B cell (primary cell): Measurements from ENCODE around the gene RHEBL1. TPM values are rescaled to one million over a fixed set of nuclear protein-coding genes. Genes with fewer than 3 reads are reported as not detected.

ENCODE experiments used
- ATAC-seq: fragments of 200-7000 bp; cut with Tn5 transposase; one replicate; pipeline ENCODE4 v1.10.0; 2021; ENCODE audit warnings: low read depth, mild to moderate bottlenecking, moderate number of reproducible peaks, moderate library complexity
- CTCF ChIA-PET: fragments of 350-600 bp; sonication (Branson Sonifier 250); formaldehyde crosslinking; loops from one replicate; lab custom pipeline; 2021; ENCODE audit warnings: antibody characterized with exemption, inconsistent platforms; lab: Charles Lee
- POLR2A ChIA-PET: fragments of 350-600 bp; sonication (Branson Sonifier 250); formaldehyde crosslinking; loops from one replicate; lab custom pipeline; 2021; ENCODE audit warnings: antibody characterized with exemption; lab: Charles Lee
- DNase-seq: peaks from one replicate; pipeline ENCODE4 v3.0.0; 2013
- H2AFZ ChIP-seq: 2 replicates; pipeline ENCODE4 v1.6.1; 2012; ENCODE audit warnings: mild to moderate bottlenecking, low read depth, low read length; ENCODE audit not compliant: insufficient read depth, poor library complexity, severe bottlenecking
- H3K27ac ChIP-seq, 2 donors: 1 replicate in 1 of 2; 2 replicates in 1 of 2; pipeline ENCODE4 v1.5.1; 2012 to 2013; ENCODE audit warnings: low read length in 2 of 2, mild to moderate bottlenecking in 2 of 2, moderate library complexity in 1 of 2
- H3K27me3 ChIP-seq, 4 experiments: fragments of 200-600 bp in 1 of 4; sonication (generic) in 1 of 4; replicated peaks in 1 of 4; 1 replicate in 2 of 4; 2 replicates in 2 of 4; pipeline versions ENCODE4 v1.6.1 to v1.7.0; 2013 to 2016; ENCODE audit warnings: low read length in 3 of 4, mild to moderate bottlenecking in 2 of 4, mixed read lengths in 1 of 4, moderate library complexity in 1 of 4; ENCODE audit not compliant: insufficient read depth in 4 of 4, control insufficient read depth in 3 of 4; ENCODE audit errors: control extremely low read depth in 1 of 4
- H3K36me3 ChIP-seq, 2 experiments: replicated peaks in 1 of 2; 1 replicate in 1 of 2; 2 replicates in 1 of 2; pipeline versions ENCODE4 v1.6.1 to v1.7.1; 2013; ENCODE audit warnings: low read length in 1 of 2; ENCODE audit not compliant: insufficient read depth in 2 of 2, control insufficient read depth in 1 of 2; ENCODE audit errors: control extremely low read depth in 1 of 2, extremely low read depth in 1 of 2
- H3K4me1 ChIP-seq, 2 donors: fragments of 200-600 bp in 1 of 2; sonication (generic) in 1 of 2; 1 replicate in 1 of 2; 2 replicates in 1 of 2; pipeline versions ENCODE4 v1.5.1 to v1.6.1; 2013 to 2017; ENCODE audit warnings: low read length in 2 of 2; ENCODE audit not compliant: control insufficient read depth in 2 of 2, insufficient read depth in 2 of 2
- H3K4me2 ChIP-seq: replicated peaks from 2 replicates; pipeline ENCODE3; 2012; ENCODE audit warnings: mild to moderate bottlenecking, low read depth, low read length; ENCODE audit not compliant: poor library complexity, severe bottlenecking
- H3K4me3 ChIP-seq, 5 experiments: fragments of 200-600 bp in 1 of 5; sonication (generic) in 1 of 5; 1 replicate in 3 of 5; 2 replicates in 2 of 5; pipeline versions ENCODE4 v1.5.1 to v1.7.0; 2011 to 2016; ENCODE audit warnings: low read length in 4 of 5, mild to moderate bottlenecking in 4 of 5, low read depth in 2 of 5, control low read depth in 1 of 5, moderate library complexity in 1 of 5; ENCODE audit not compliant: insufficient read depth in 1 of 5; ENCODE audit errors: control extremely low read depth in 1 of 5, extremely low read depth in 1 of 5
- H3K79me2 ChIP-seq: fragments of 200-600 bp; sonication (generic); one replicate; pipeline ENCODE4 v1.6.0; 2016; ENCODE audit warnings: low read length; ENCODE audit not compliant: control insufficient read depth, insufficient read depth
- H3K9ac ChIP-seq: fragments of 200-600 bp; sonication (generic); 2 replicates; pipeline ENCODE4 v1.6.1; 2017; ENCODE audit warnings: mild to moderate bottlenecking, low read length, moderate library complexity
- H3K9me3 ChIP-seq, 3 donors: one replicate each; pipeline versions ENCODE4 v1.6.1 to v1.7.1; 2013; ENCODE audit warnings: low read length in 2 of 3; ENCODE audit not compliant: control insufficient read depth in 2 of 3, insufficient read depth in 1 of 3; ENCODE audit errors: control extremely low read depth in 1 of 3
- H4K20me1 ChIP-seq: 2 replicates; pipeline ENCODE4 v1.6.0; 2012; ENCODE audit warnings: mild to moderate bottlenecking, low read length; ENCODE audit not compliant: insufficient read depth, control insufficient read depth, poor library complexity, severe bottlenecking
- H3K27ac Mint-ChIP-seq: one replicate; pipeline ENCODE4 v1.8.0; 2021; ENCODE audit warnings: mixed read lengths
- H3K27me3 Mint-ChIP-seq: one replicate; pipeline ENCODE4 v1.8.0; 2021; ENCODE audit warnings: mixed read lengths
- H3K4me1 Mint-ChIP-seq: one replicate; pipeline ENCODE4 v1.8.0; 2021; ENCODE audit warnings: mixed read lengths
- H3K4me3 Mint-ChIP-seq: one replicate; pipeline ENCODE4 v1.8.0; 2021; ENCODE audit warnings: mixed read lengths
- H3K9me3 Mint-ChIP-seq: one replicate; pipeline ENCODE4 v1.8.0; 2022; ENCODE audit warnings: mixed read lengths; ENCODE audit not compliant: insufficient read depth
- CTCF ChIP-seq: fragments of 200-600 bp; IDR thresholded peaks from one replicate; pipeline ENCODE4 v1.8.0; 2022; ENCODE audit warnings: antibody characterized with exemption, mild to moderate bottlenecking
- EZH2 ChIP-seq: IDR thresholded peaks from 2 replicates; pipeline ENCODE4 v1.6.1; 2012; ENCODE audit warnings: borderline replicate concordance, low read depth, mild to moderate bottlenecking, moderate library complexity, low read length; ENCODE audit not compliant: insufficient read depth, poor library complexity, severe bottlenecking
- WGBS: methylation state at CpG from one replicate; pipeline ENCODE4 v1.1.5; 2013; ENCODE audit warnings: missing lambda C conversion rate; ENCODE audit not compliant: insufficient coverage; 5-methylcytosine and 5-hydroxymethylcytosine counted together
- intact Hi-C: fragments of 100-400 bp; cut with micrococcal nuclease; formaldehyde crosslinking; loops from one replicate; pipeline ENCODE4 v1.10.0; 2022
- polyA plus RNA-seq: library from polyadenylated mRNA; depleted of rRNA; stranded (reverse); fragments of >200 nt; gene quantifications from 2 replicates; pipeline ENCODE4 v1.2.3, GENCODE V29; 2012
- total RNA-seq, 2 donors: library from RNA; stranded (reverse); fragments of 120-200 nt in 1 of 2; gene quantifications; 1 replicate in 1 of 2; 2 replicates in 1 of 2; pipeline versions ENCODE4 v1.2.3 to v1.2.4, GENCODE V29; 2013 to 2022

Gene RHEBL1
- total and polyA plus RNA-seq, 2 donors (not counting 1 experiment from before 2014, with no cell fraction given): 3.0 to 6.1 TPM

GRCh38 chr12:49019120-49019430 is 50.7 kb downstream of the RHEBL1 start:
- H3K36me3 ChIP-seq: peaks cover 0 to 32% of the 10 kb centered on the region in 2 experiments
- H3K9ac ChIP-seq: peak overlapping the region; percentile 91
- Mint-ChIP-seq H3K4me1 (peaks cover 29% of the 10 kb centered on the region), H3K27me3 (no peaks in the 10 kb centered on the region), H3K4me3 (peak overlapping the region; percentile 91), H3K27ac (peak overlapping the region; percentile 98), H3K9me3 (no peaks in the 10 kb centered on the region)
- peaks cover 5% of the 10 kb centered on the region for H4K20me1 ChIP-seq
- H3K27me3 ChIP-seq: no peaks in the 10 kb centered on the region
- H3K79me2 ChIP-seq: peaks cover 43% of the 10 kb centered on the region
- H3K27ac ChIP-seq: peak overlapping the region; percentile 95 to 99
- peak overlapping the region; percentile 67 for H2AFZ ChIP-seq
- ChIA-PET POLR2A (interaction anchor here (0.7 to 1.9 kb wide), 4 partner anchors 9 to 37 kb away, joined by 3 to 19 read pairs (median 4); no protein-coding TSS in a partner anchor), CTCF (interaction anchor here (0.7 to 3.2 kb wide), 10 partner anchors 11 to 166 kb away, joined by 3 to 27 read pairs (median 4); partner anchors contain the start of gene LMBR1L)
- peak overlapping the region; percentile 79 to 88 (median 86) for H3K4me3 ChIP-seq
- H3K4me2 ChIP-seq: peak overlapping the region; percentile 85
- ATAC-seq: peak; percentile 52
- intact Hi-C loops: loop anchor here (2.0 kb wide), 1 partner anchor 348 kb away; the partner anchor contains the start of gene SPATS2
- no peaks in the 10 kb centered on the region for H3K9me3 ChIP-seq
- no peak for TF ChIP-seq CTCF
- peaks cover 18 to 21% of the 10 kb centered on the region in 2 donors for H3K4me1 ChIP-seq
- DNase-seq: no peak
- no CpG with 5 or more reads among the region's 8 CpGs for WGBS

- Histone ChIP-seq H3K36me3 (peaks cover 0 to 27% of the 10 kb centered on the region in 2 experiments), H3K79me2 (peaks cover 45% of the 10 kb centered on the region), H3K9me3 (no peaks in the 10 kb centered on the region), H2AFZ (peak within 1 kb of the TSS; percentile 68), H3K27me3 (no peaks in the 10 kb centered on the region), H4K20me1 (peaks cover 11% of the 10 kb centered on the region), H3K27ac (peak within 1 kb of the TSS; percentile 95 to 99), H3K4me2 (peak within 1 kb of the TSS; percentile 85), H3K9ac (peak within 1 kb of the TSS; percentile 91), H3K4me3 (peak within 1 kb of the TSS; percentile 79 to 88 (median 86)), H3K4me1 (peaks cover 18 to 21% of the 10 kb centered on the region in 2 donors)
- intact Hi-C loops: loop anchor here (1.0 to 2.0 kb wide), 11 partner anchors 21 to 348 kb away; partner anchors contain the start of genes ARF3, DDX23, KMT2D and LMBR1L
- Mint-ChIP-seq H3K4me1 (peaks cover 29% of the 10 kb centered on the region), H3K27ac (peak within 1 kb of the TSS; percentile 98), H3K4me3 (peak within 1 kb of the TSS; percentile 91), H3K27me3 (no peaks in the 10 kb centered on the region), H3K9me3 (no peaks in the 10 kb centered on the region)
- WGBS: 0% methylated on average over 43 of the region's 59 CpGs
- ATAC-seq (peak; percentile 88), DNase-seq (peak; percentile 98)
- CTCF ChIA-PET: interaction anchor here (1.0 to 7.2 kb wide), 9 partner anchors 14 to 165 kb away, joined by 3 to 61 read pairs (median 4); partner anchors contain the start of genes DDN, FKBP11 and WNT1
- POLR2A ChIA-PET: interaction anchor here (0.6 to 1.0 kb wide), 2 partner anchors 19 kb away, joined by 3 to 4 read pairs; partner anchors contain the start of gene DDN
- peak; percentile 74 for TF ChIP-seq CTCF
- no peak for TF ChIP-seq EZH2
Measured at GRCh38 chr12:49018261-49019119, 51.3 kb downstream of the RHEBL1 start, which contains the start of gene PRKAG1. Gene PRKAG1 (minus strand): TSS chr12:49018776. CDS start chr12:49018740, 36 bp downstream.
